Measurements from ENCODE around the gene EME2.

The EME2 gene

GRCh38 chr16:1778200-1779179 lies 5.9 kb downstream of the EME2 start:
- DNase-seq (ENCODE audit: low spot score) = no peak

- DNase-seq (ENCODE audit: low spot score) = no peak
Measured at GRCh38 chr16:1779234-1779701, 6.7 kb downstream of the EME2 start.

- no peak for DNase-seq (ENCODE audit: low spot score)
Measured at GRCh38 chr16:1779741-1780676, 7.4 kb downstream of the EME2 start.

GRCh38 chr16:1780677-1781072 lies 8.1 kb downstream of the EME2 start:
- no peak for DNase-seq (ENCODE audit: low spot score)

GRCh38 chr16:1781254-1781653 lies 8.6 kb downstream of the EME2 start:
- no peak for DNase-seq (ENCODE audit: low spot score)

- peak; percentile 69 for DNase-seq (ENCODE audit: low spot score)
Measured at GRCh38 chr16:1781758-1782407, 9.3 kb downstream of the EME2 start.

- peak; percentile 96 for DNase-seq (ENCODE audit: low spot score)
Measured at GRCh38 chr16:1782408-1783264, 10.0 kb downstream of the EME2 start, which contains the start of the genes NUBP2 and SPSB3. Gene NUBP2, plus strand, starts transcription at chr16:1782960. Its CDS starts 61 bp downstream, at chr16:1783021. Gene SPSB3, minus strand, starts transcription at chr16:1782571. Its CDS starts 1,088 bp downstream, at chr16:1781483.

GRCh38 chr16:1784977-1785845 lies 12.6 kb downstream of the EME2 start:
- no peak for DNase-seq (ENCODE audit: low spot score)

- DNase-seq (ENCODE audit: low spot score) = no peak
Measured at GRCh38 chr16:1785846-1786170, 13.2 kb downstream of the EME2 start.

GRCh38 chr16:1786242-1787055 lies 13.8 kb downstream of the EME2 start:
- no peak for DNase-seq (ENCODE audit: low spot score)

GRCh38 chr16:1787056-1787321 lies 14.4 kb downstream of the EME2 start:
- DNase-seq (ENCODE audit: low spot score) = no peak

- no peak for DNase-seq (ENCODE audit: low spot score)
Measured at GRCh38 chr16:1787322-1788094, 14.9 kb downstream of the EME2 start.

- no peak for DNase-seq (ENCODE audit: low spot score)
Measured at GRCh38 chr16:1788095-1788707, 15.6 kb downstream of the EME2 start.

- no peak for DNase-seq (ENCODE audit: low spot score)
Measured at GRCh38 chr16:1788708-1789100, 16.1 kb downstream of the EME2 start.

- DNase-seq (ENCODE audit: low spot score) = no peak
Measured at GRCh38 chr16:1789643-1790045, 17.0 kb downstream of the EME2 start.

- DNase-seq (ENCODE audit: low spot score) = no peak
Measured at GRCh38 chr16:1790261-1790610, 17.6 kb downstream of the EME2 start.

- no peak for DNase-seq (ENCODE audit: low spot score)
Measured at GRCh38 chr16:1790611-1791255, 18.1 kb downstream of the EME2 start.

All from D341Med (cell line).